ENCODE data around the gene ATP1B4.
"Not testable (repeated sequence)": the region's sequence is repeated elsewhere in the genome, so short reads cannot be mapped to it uniquely, and the experiment has no call there.

Gene ATP1B4

GRCh38 chrX:120361764-120362305, at the start of gene ATP1B4:
Gene ATP1B4, plus strand, starts transcription at chrX:120362089. Its CDS starts 80 bp downstream, at chrX:120362169.
- DNase-seq (ENCODE audit: low spot score), result no peak

- DNase-seq (ENCODE audit: low spot score), result no peak
Observed at GRCh38 chrX:120315776-120316175, 46.1 kb upstream of the ATP1B4 start.

GRCh38 chrX:120316587-120317283, 45.2 kb upstream of the ATP1B4 start:
- DNase-seq (ENCODE audit: low spot score), result no peak

- DNase-seq (ENCODE audit: low spot score), result no peak
Observed at GRCh38 chrX:120318411-120318810, 43.5 kb upstream of the ATP1B4 start.

- no peak for DNase-seq (ENCODE audit: low spot score)
Observed at GRCh38 chrX:120321520-120322281, 40.2 kb upstream of the ATP1B4 start.

GRCh38 chrX:120331116-120331515, 30.8 kb upstream of the ATP1B4 start:
- DNase-seq (ENCODE audit: low spot score), result no peak

- DNase-seq (ENCODE audit: low spot score), result no peak
Observed at GRCh38 chrX:120332394-120332793, 29.5 kb upstream of the ATP1B4 start.

- DNase-seq (ENCODE audit: low spot score), result no peak
Observed at GRCh38 chrX:120334151-120334550, 27.7 kb upstream of the ATP1B4 start.

GRCh38 chrX:120334603-120335002, 27.3 kb upstream of the ATP1B4 start:
- no peak for DNase-seq (ENCODE audit: low spot score)

- no peak for DNase-seq (ENCODE audit: low spot score)
Observed at GRCh38 chrX:120335289-120335688, 26.6 kb upstream of the ATP1B4 start.

GRCh38 chrX:120336899-120337298, 25.0 kb upstream of the ATP1B4 start:
- DNase-seq (ENCODE audit: low spot score), result no peak

GRCh38 chrX:120344566-120344965, 17.3 kb upstream of the ATP1B4 start:
- DNase-seq (ENCODE audit: low spot score), result not testable (repeated sequence)

- no peak for DNase-seq (ENCODE audit: low spot score)
Observed at GRCh38 chrX:120350450-120351138, 11.3 kb upstream of the ATP1B4 start.

GRCh38 chrX:120356084-120356483, 5.8 kb upstream of the ATP1B4 start:
- no peak for DNase-seq (ENCODE audit: low spot score)

- no peak for DNase-seq (ENCODE audit: low spot score)
Observed at GRCh38 chrX:120357186-120357585, 4.7 kb upstream of the ATP1B4 start.

- peak; percentile 10 for DNase-seq (ENCODE audit: low spot score)
Observed at GRCh38 chrX:120358737-120359456, 3.0 kb upstream of the ATP1B4 start.

GRCh38 chrX:120365320-120365719, 3.4 kb downstream of the ATP1B4 start:
- DNase-seq (ENCODE audit: low spot score), result peak; percentile 11

- DNase-seq (ENCODE audit: low spot score), result no peak
Observed at GRCh38 chrX:120365968-120366367, 4.1 kb downstream of the ATP1B4 start.

GRCh38 chrX:120366794-120367193, 4.9 kb downstream of the ATP1B4 start:
- DNase-seq (ENCODE audit: low spot score), result no peak

GRCh38 chrX:120367402-120368109, 5.7 kb downstream of the ATP1B4 start:
- DNase-seq (ENCODE audit: low spot score), result no peak

GRCh38 chrX:120372667-120373370, 10.9 kb downstream of the ATP1B4 start:
- DNase-seq (ENCODE audit: low spot score), result no peak

Measured in AG08395 (cell line).